ENCODE results near the gene NDRG3. TPM values are rescaled to one million over a fixed set of nuclear protein-coding genes. Genes with fewer than 3 reads are reported as not detected.
"Not testable (repeated sequence)": the region's sequence is repeated elsewhere in the genome, so short reads cannot be mapped to it uniquely, and the experiment has no call there.

The NDRG3 gene
- total and polyA plus RNA-seq, 8 donors, result 7.0 to 16.9 (median 9.1) TPM

DNA sequence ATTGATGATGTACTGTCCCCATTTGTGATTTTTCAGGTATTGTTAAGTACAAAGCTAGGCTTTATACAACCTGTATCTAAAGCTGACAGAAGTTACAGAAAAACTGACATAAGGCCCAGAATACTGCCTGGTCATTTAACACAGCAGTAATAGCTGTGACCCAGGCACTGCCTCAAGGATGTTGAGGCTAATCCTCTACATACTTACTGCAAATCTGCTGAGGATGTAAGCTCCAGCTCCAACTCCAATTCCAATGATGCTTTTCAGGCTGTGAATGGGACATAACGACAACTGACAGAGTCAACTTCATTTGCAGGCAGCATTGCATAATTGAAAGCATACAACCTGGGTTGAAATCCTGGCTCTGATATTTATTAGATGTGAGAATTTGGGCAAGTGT is 63.6 kb downstream of the NDRG3 start:
- WGBS, 2 donors, result 82 to 85% methylated on average over 1 of the region's 1 CpG
- Histone ChIP-seq H3K27ac (no peak overlapping the region), H3K27me3 (no peaks in the 10 kb centered on the region), H3K9me3 (no peaks in the 10 kb centered on the region), H3K4me3 (no peak overlapping the region), H3K36me3 (peaks cover 0 to 18% (median 0%) of the 10 kb centered on the region in 3 donors), H3K4me1 (no peaks in the 10 kb centered on the region)
- ATAC-seq (no peak), DNase-seq (no peak), FAIRE-seq (no peak)
- intact Hi-C loops (cut with DNase I), result no loop called here
- TF ChIP-seq, protein P1, sequence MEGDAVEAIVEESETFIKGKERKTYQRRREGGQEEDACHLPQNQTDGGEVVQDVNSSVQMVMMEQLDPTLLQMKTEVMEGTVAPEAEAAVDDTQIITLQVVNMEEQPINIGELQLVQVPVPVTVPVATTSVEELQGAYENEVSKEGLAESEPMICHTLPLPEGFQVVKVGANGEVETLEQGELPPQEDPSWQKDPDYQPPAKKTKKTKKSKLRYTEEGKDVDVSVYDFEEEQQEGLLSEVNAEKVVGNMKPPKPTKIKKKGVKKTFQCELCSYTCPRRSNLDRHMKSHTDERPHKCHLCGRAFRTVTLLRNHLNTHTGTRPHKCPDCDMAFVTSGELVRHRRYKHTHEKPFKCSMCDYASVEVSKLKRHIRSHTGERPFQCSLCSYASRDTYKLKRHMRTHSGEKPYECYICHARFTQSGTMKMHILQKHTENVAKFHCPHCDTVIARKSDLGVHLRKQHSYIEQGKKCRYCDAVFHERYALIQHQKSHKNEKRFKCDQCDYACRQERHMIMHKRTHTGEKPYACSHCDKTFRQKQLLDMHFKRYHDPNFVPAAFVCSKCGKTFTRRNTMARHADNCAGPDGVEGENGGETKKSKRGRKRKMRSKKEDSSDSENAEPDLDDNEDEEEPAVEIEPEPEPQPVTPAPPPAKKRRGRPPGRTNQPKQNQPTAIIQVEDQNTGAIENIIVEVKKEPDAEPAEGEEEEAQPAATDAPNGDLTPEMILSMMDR (IDR thresholded peaks at IDR 0.05), result no peak

DNA sequence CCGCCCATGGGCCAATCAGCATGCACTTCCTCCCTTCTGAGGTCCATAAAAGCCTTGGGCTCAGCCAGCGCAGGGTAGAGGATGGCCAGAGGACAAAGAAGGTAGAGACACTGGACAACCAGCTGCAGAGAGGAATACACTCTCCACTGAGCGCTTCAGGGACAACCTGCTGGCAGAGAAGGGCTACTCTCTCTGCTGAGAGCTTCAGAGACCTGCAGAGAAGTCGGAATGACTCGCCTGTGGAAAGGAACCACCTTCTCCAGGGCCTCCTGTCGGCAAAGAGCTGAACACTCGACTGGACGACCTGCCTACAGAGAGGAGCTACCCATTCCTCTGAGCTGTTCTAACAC is 68.5 kb downstream of the NDRG3 start:
- no peak for FAIRE-seq
- no peak for ATAC-seq
- 93 to 96% methylated on average over 8 of the region's 8 CpGs for WGBS, 2 donors
- no peak overlapping the region for H3K4me3 ChIP-seq
- H3K36me3 ChIP-seq, result peaks cover 0 to 9% (median 0%) of the 10 kb centered on the region in 3 donors
- H3K27ac ChIP-seq, result no peak overlapping the region
- no peak for DNase-seq
- no peaks in the 10 kb centered on the region for H3K4me1 ChIP-seq
- intact Hi-C loops (cut with DNase I), result no loop called here
- TF ChIP-seq, protein P1 (IDR thresholded peaks at IDR 0.05), result no peak
- H3K9me3 ChIP-seq, result no peaks in the 10 kb centered on the region
- no peaks in the 10 kb centered on the region for H3K27me3 ChIP-seq

DNA sequence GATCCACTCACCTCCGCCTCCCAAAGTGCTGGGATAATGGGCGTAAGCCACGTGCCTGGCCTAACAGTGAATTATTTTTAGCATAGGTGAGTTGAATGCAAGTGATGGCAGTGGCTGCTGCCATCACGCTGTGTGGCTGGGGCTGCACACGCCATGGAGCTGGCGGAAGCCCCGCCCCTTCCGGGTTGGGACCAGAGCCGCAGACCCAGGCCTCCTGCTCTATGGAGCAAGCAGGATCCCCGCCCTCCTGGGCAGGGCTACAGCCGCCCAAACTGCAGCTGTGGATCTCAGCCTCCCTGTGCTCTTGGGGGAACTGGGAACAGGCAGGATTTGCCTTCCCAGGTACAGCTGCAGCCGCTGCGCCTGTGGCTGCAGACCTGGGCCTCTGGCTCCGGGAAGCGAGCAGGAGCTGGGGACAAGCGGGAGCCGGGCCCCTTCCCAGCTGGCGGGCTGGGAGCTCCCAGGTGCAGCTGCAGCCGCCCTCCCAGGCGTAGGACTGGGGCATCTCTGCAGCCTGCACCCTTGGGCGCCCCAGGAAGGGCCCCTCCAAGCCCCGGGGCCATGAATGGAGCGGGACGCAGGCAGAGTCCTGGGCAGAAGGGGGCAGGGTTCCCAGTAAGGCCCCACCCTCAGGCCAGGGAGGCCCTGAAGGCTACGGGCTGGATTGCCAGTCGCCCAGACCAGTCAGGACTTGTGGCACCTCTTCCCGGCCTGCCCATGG is 69.0 kb downstream of the NDRG3 start:
- ATAC-seq (no peak), FAIRE-seq (no peak), DNase-seq (peak in 1 of 6 donors; percentile 52)
- TF ChIP-seq, protein P1 (IDR thresholded peaks at IDR 0.05), result no peak
- WGBS, 2 donors, result 97 to 98% methylated on average over 27 of the region's 27 CpGs
- Histone ChIP-seq H3K4me1 (no peaks in the 10 kb centered on the region), H3K36me3 (peaks cover 0 to 5% (median 0%) of the 10 kb centered on the region in 3 donors), H3K27me3 (no peaks in the 10 kb centered on the region), H3K9me3 (no peaks in the 10 kb centered on the region), H3K4me3 (no peak overlapping the region), H3K27ac (no peak overlapping the region)
- intact Hi-C loops (cut with DNase I), result no loop called here

DNA sequence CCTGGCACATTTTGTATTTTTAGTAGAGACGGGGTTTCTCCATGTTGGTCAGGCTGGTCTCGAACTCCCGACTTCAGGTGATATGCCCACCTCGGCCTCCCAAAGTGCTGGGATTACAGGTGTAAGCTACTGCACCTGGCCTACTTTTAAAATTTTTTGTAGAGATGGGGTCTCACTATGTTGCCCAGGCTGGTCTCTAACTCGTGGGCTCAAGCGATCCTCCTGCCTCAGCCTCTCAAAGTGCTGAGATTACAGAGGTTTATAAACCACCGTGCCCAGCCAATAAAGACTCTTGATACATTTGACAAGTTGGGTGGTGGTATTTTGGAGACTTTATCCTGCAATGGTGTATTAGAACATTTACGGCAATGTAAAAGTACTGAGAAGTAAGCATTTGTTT is 70.3 kb downstream of the NDRG3 start:
- H3K27me3 ChIP-seq; DNase-seq; FAIRE-seq; H3K36me3 ChIP-seq; intact Hi-C loops (cut with DNase I); H3K4me3 ChIP-seq; H3K4me1 ChIP-seq; H3K27ac ChIP-seq; ATAC-seq; H3K9me3 ChIP-seq: not testable (repeated sequence)
- 94 to 96% methylated on average over 8 of the region's 8 CpGs for WGBS, 2 donors

DNA sequence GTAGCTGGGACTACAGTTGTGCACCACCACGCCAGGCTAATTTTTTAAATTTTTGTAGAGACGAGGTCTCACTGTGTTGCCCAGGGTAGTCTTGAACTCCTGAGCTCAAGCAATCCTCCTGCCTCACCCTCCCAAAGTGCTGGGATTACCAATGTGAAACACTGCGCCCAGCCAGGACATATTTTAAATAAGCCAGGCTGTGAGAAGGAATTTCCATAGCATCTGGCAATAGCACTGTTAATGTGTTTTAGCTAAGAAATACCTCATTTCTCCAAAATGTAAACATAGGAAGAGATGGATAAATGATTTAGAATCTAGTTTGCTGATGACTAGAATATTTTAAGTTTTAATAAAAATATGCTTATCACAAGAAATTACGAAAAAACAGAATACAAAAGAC is 72.9 kb downstream of the NDRG3 start:
- ATAC-seq, result no peak
- TF ChIP-seq, protein P1 (IDR thresholded peaks at IDR 0.05), result no peak
- H3K4me3 ChIP-seq, result no peak overlapping the region
- FAIRE-seq, result no peak
- H3K27me3 ChIP-seq, result no peaks in the 10 kb centered on the region
- WGBS, 2 donors, result 93 to 94% methylated on average over 4 of the region's 4 CpGs
- no peak for DNase-seq
- H3K36me3 ChIP-seq, result peaks cover 0 to 6% (median 0%) of the 10 kb centered on the region in 3 donors
- intact Hi-C loops (cut with DNase I), result no loop called here
- H3K4me1 ChIP-seq, result no peaks in the 10 kb centered on the region
- H3K27ac ChIP-seq, result no peak overlapping the region
- no peaks in the 10 kb centered on the region for H3K9me3 ChIP-seq

Data from pancreas (tissue), 10 donors.